ENCODE measurements around the gene ZFP1. TPM values are rescaled to one million over a fixed set of nuclear protein-coding genes. Genes with fewer than 3 reads are reported as not detected.
"Not testable (repeated sequence)": the region's sequence is repeated elsewhere in the genome, so short reads cannot be mapped to it uniquely, and the experiment has no call there.

The ZFP1 gene
- total and polyA plus RNA-seq, 9 of the 15 experiments (the other 6 are each of a cell fraction or from before 2014, with no cell fraction given), result 2.6 to 14.7 (median 11.6) TPM

GRCh38 chr16:75129421-75130149, 18.7 kb upstream of the ZFP1 start:
- H3K79me2 ChIP-seq (ENCODE audit: control insufficient read depth, insufficient read depth, low read length); H3K9me1 ChIP-seq (ENCODE audit: control insufficient read depth, insufficient read depth, low read length); H3K9me3 ChIP-seq (replicated peaks; ENCODE audit: control insufficient read depth, insufficient read depth, low read depth, low read length); H3K4me3 ChIP-seq; H4K20me1 ChIP-seq (replicated peaks; ENCODE audit: control insufficient read depth, insufficient read depth, low read length); H3K4me1 ChIP-seq (replicated peaks in 1 of 2; ENCODE audit: control insufficient read depth in 2 of 2, insufficient read depth in 2 of 2, low read length in 2 of 2); H3K27me3 ChIP-seq (ENCODE audit: control insufficient read depth in 2 of 2, insufficient read depth in 2 of 2, low read length in 2 of 2); H2AFZ ChIP-seq (ENCODE audit: low read depth, low read length); BruUV-seq (replicated peaks); H3K27ac ChIP-seq (ENCODE audit: extremely low read depth, low read depth, low read length); H3K9ac ChIP-seq (ENCODE audit: insufficient read depth in 1 of 2, low read depth in 2 of 2, low read length in 2 of 2); H3K36me3 ChIP-seq (ENCODE audit: control insufficient read depth, insufficient read depth, low read length); CTCF ChIA-PET (ENCODE audit: low intra/inter-chr PET ratio); H3K4me2 ChIP-seq (ENCODE audit: insufficient read depth, low read length); TF ChIP-seq NR2C2 (CRISPR knock-in tag; IDR thresholded peaks at IDR 0.05): not testable (repeated sequence)
- 1% methylated on average over 5 of the region's 5 CpGs for WGBS (ENCODE audit: insufficient coverage, low coverage, missing lambda C conversion rate)
- ATAC-seq (peak; percentile 87), FAIRE-seq (peak; percentile 35), DNase-seq (ENCODE audit: extremely low read depth in 1 of 4, low spot score in 3 of 4) (peak in 1 of 4 experiments; percentile 70)
- intact Hi-C loops (cut with micrococcal nuclease), result loop anchor here (1.0 to 10.0 kb wide), 3 partner anchors 265 to 425 kb away; partner anchors contain the start of gene MLKL
- POLR2A ChIA-PET, result interaction anchor here (1.2 to 1.5 kb wide), 3 partner anchors 12 to 18 kb away, joined by 3 to 7 read pairs (median 3); partner anchors contain the start of gene LDHD
- in situ Hi-C loops (cut with MboI), result loop anchor here (25.0 kb wide), 1 partner anchor 417 kb away; the partner anchor contains the start of gene MLKL
- TF ChIP-seq NFIC (IDR thresholded peaks at IDR 0.05) (peak; percentile 95), ZNF384 (IDR thresholded peaks at IDR 0.05; ENCODE audit: low read depth, low read length) (peak; percentile 67; the same call in 1 of the 2 replicates), KDM1A (IDR thresholded peaks at IDR 0.05) (peak; percentile 60 to 75), SOX6 (IDR thresholded peaks at IDR 0.05) (peak; percentile 63; the same call in 1 of the 2 replicates), MEIS2 (IDR thresholded peaks at IDR 0.05; ENCODE audit: partially characterized antibody) (peak; percentile 80), CEBPB (tag; IDR thresholded peaks at IDR 0.05) (peak; percentile 51; the same call in 1 of the 2 replicates), ARID1B (IDR thresholded peaks at IDR 0.05) (peak; percentile 44), NR2C2 (tag; IDR thresholded peaks at IDR 0.05) (peak; percentile 37), MLLT1 (IDR thresholded peaks at IDR 0.05) (peak in 1 of 2 experiments; percentile 95; a peak in 2 of 4 replicates), HES1 (IDR thresholded peaks at IDR 0.05; ENCODE audit: low read depth) (peak; percentile 69)
- TF ChIP-seq, protein P1, sequence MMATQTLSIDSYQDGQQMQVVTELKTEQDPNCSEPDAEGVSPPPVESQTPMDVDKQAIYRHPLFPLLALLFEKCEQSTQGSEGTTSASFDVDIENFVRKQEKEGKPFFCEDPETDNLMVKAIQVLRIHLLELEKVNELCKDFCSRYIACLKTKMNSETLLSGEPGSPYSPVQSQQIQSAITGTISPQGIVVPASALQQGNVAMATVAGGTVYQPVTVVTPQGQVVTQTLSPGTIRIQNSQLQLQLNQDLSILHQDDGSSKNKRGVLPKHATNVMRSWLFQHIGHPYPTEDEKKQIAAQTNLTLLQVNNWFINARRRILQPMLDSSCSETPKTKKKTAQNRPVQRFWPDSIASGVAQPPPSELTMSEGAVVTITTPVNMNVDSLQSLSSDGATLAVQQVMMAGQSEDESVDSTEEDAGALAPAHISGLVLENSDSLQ (IDR thresholded peaks at IDR 0.05), result peak; percentile 82
- TF ChIP-seq, protein P2, sequence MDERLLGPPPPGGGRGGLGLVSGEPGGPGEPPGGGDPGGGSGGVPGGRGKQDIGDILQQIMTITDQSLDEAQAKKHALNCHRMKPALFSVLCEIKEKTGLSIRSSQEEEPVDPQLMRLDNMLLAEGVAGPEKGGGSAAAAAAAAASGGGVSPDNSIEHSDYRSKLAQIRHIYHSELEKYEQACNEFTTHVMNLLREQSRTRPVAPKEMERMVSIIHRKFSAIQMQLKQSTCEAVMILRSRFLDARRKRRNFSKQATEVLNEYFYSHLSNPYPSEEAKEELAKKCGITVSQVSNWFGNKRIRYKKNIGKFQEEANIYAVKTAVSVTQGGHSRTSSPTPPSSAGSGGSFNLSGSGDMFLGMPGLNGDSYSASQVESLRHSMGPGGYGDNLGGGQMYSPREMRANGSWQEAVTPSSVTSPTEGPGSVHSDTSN (CRISPR knock-in tag; IDR thresholded peaks at IDR 0.05; ENCODE audit: low read depth), result not testable (repeated sequence)
- TF ChIP-seq, protein P2 (tag; conservative IDR thresholded peaks at IDR 0.05; ENCODE audit: low read depth), result peak; percentile 66; the same call in 1 of the 2 replicates

Measured in K562 (cell line).